ENCODE results near the gene VPS13C. TPM values are rescaled to one million over a fixed set of nuclear protein-coding genes. Genes with fewer than 3 reads are reported as not detected.

VPS13C gene
- total RNA-seq: 100 to 1,000 TPM in 2 of 9 donors, 10 to 100 TPM in 7; 43.1 to 114 (median 59.5) TPM
- 10 to 100 TPM; 18.9 to 29.6 (median 24.9) TPM for polyA plus RNA-seq
- long read RNA-seq, donor 1, partial matches to known transcripts: 0 of 2 reads
- long read RNA-seq, donor 1, other reads (novel, unspliced or antisense): 0 of 2 reads
- long read RNA-seq, donor 2, partial matches to known transcripts: 0 of 3 reads
- long read RNA-seq, donor 2, other reads (novel, unspliced or antisense): 0 of 3 reads
- long read RNA-seq, donor 3: 0 reads
- long read RNA-seq, donor 4, partial matches to known transcripts: 25 of 28 reads
- long read RNA-seq, donor 4, other reads (novel, unspliced or antisense): 3 of 28 reads
- long read RNA-seq, donor 5, partial matches to known transcripts: 5 of 6 reads
- long read RNA-seq, donor 5, other reads (novel, unspliced or antisense): 1 of 6 reads
- long read RNA-seq, donor 6, partial matches to known transcripts: 29 of 29 reads
- long read RNA-seq, donor 6, other reads (novel, unspliced or antisense): 0 of 29 reads
- long read RNA-seq, donor 7: 0 reads
- long read RNA-seq, donor 8: 0 reads
- long read RNA-seq, donor 9, partial matches to known transcripts: 0 of 4 reads
- long read RNA-seq, donor 9, other reads (novel, unspliced or antisense): 0 of 4 reads
- long read RNA-seq, donor 10, partial matches to known transcripts: 0 of 1 reads
- long read RNA-seq, donor 10, other reads (novel, unspliced or antisense): 0 of 1 reads

GRCh38 chr15:62060113-62060895 is at the start of gene VPS13C:
TSS of gene VPS13C (minus strand) at chr15:62060447. CDS start at chr15:62060374, 73 bp downstream.
- H3K36me3 ChIP-seq (replicated peaks in 1 of 2): no peaks in the 10 kb centered on the region
- H3K27me3 ChIP-seq: no peaks in the 10 kb centered on the region
- peaks cover 0 to 20% of the 10 kb centered on the region in 2 donors for H3K4me1 ChIP-seq (replicated peaks in 1 of 2)
- no peaks in the 10 kb centered on the region for H3K9me3 ChIP-seq (replicated peaks in 1 of 3)
- intact Hi-C loops (cut with DNase I): loop anchor here in 1 of 2 donors (10.0 kb wide), 2 partner anchors 186 to 244 kb away; no protein-coding TSS in a partner anchor
- 0 to 1% (median 0%) methylated on average over 16 to 73 of the region's 73 CpGs for WGBS, 4 donors
- peak; percentile 51 to 95 (median 74) for TF ChIP-seq CTCF (IDR thresholded peaks at IDR 0.05)
- TF ChIP-seq POLR2A (IDR thresholded peaks at IDR 0.05): peak; percentile 75 to 91
- DNase-seq: peak; percentile 93 to 97 (median 94)
- H3K4me3 ChIP-seq: peak within 1 kb of the TSS; percentile 3 to 98 (median 84)
- peak within 1 kb of the TSS; percentile 87 to 98 (median 90) for H3K27ac ChIP-seq

- no peak for DNase-seq
- intact Hi-C loops (cut with DNase I): no loop called here
- WGBS, 4 donors: 77 to 89% (median 82%) methylated on average over 1 of the region's 1 CpG
- no peak for TF ChIP-seq POLR2A (IDR thresholded peaks at IDR 0.05)
- Histone ChIP-seq H3K4me3 (no peak overlapping the region), H3K4me1 (replicated peaks in 1 of 2) (peaks cover 23 to 35% of the 10 kb centered on the region in 2 donors), H3K27ac (peak overlapping the region in 2 of 5 donors; percentile 87), H3K27me3 (no peaks in the 10 kb centered on the region), H3K9me3 (replicated peaks in 1 of 3) (no peaks in the 10 kb centered on the region), H3K36me3 (replicated peaks in 1 of 2) (no peaks in the 10 kb centered on the region)
Observed at GRCh38 chr15:62109437-62109836, 49.2 kb upstream of the VPS13C start.

GRCh38 chr15:62108411-62108810 is 48.2 kb upstream of the VPS13C start:
- H3K4me3 ChIP-seq: no peak overlapping the region
- no peaks in the 10 kb centered on the region for H3K36me3 ChIP-seq (replicated peaks in 1 of 2)
- no peak for DNase-seq
- 65 to 77% (median 71%) methylated on average over 2 of the region's 2 CpGs for WGBS, 4 donors
- intact Hi-C loops (cut with DNase I): no loop called here
- no peak for TF ChIP-seq CTCF (IDR thresholded peaks at IDR 0.05)
- no peaks in the 10 kb centered on the region for H3K9me3 ChIP-seq (replicated peaks in 1 of 3)
- H3K27ac ChIP-seq: no peak overlapping the region
- H3K4me1 ChIP-seq (replicated peaks in 1 of 2): peaks cover 23 to 35% of the 10 kb centered on the region in 2 donors
- no peaks in the 10 kb centered on the region for H3K27me3 ChIP-seq

- H3K9me3 ChIP-seq (replicated peaks in 1 of 3): no peaks in the 10 kb centered on the region
- H3K36me3 ChIP-seq (replicated peaks in 1 of 2): no peaks in the 10 kb centered on the region
- no peak overlapping the region for H3K27ac ChIP-seq
- peaks cover 16 to 29% of the 10 kb centered on the region in 2 donors for H3K4me1 ChIP-seq (replicated peaks in 1 of 2)
- DNase-seq: no peak
- no peaks in the 10 kb centered on the region for H3K27me3 ChIP-seq
- TF ChIP-seq POLR2A (IDR thresholded peaks at IDR 0.05) (no peak), CTCF (IDR thresholded peaks at IDR 0.05) (no peak)
- intact Hi-C loops (cut with DNase I): no loop called here
- WGBS, 4 donors: 74 to 85% (median 78%) methylated on average over 2 of the region's 2 CpGs
- no peak overlapping the region for H3K4me3 ChIP-seq
Observed at GRCh38 chr15:62107571-62108121, 47.4 kb upstream of the VPS13C start.
